GM12872 (cell line): ENCODE data around the gene ATG14.

Experiments used
- TF ChIP-seq, protein P1 (sequence below): IDR thresholded peaks from 3 replicates; pipeline ENCODE4 v1.5.1; 2011; ENCODE audit warnings: low read depth, mild to moderate bottlenecking, low read length, moderate library complexity; ENCODE audit not compliant: insufficient read depth

The ATG14 gene

DNA sequence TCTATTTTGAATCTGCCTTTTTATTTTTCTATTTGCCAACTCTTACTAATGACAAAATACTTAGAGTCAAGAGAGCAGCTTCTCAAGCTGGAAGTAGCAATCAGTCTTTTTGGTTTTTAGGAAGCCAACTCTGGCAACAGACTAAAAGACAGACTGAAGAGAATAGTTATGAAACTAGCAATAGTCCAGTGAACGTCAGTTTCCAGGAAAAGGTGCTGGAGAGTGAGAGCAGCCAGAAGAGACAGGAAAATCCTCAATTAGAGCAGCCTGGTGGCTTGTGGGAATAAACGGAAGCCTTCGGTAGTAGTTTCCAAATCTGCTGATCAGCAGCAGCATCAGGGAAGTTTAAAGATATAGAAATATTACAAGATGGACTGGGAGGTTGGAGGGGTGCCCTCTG, 27.1 kb downstream of the ATG14 start:
- TF ChIP-seq, protein P1, sequence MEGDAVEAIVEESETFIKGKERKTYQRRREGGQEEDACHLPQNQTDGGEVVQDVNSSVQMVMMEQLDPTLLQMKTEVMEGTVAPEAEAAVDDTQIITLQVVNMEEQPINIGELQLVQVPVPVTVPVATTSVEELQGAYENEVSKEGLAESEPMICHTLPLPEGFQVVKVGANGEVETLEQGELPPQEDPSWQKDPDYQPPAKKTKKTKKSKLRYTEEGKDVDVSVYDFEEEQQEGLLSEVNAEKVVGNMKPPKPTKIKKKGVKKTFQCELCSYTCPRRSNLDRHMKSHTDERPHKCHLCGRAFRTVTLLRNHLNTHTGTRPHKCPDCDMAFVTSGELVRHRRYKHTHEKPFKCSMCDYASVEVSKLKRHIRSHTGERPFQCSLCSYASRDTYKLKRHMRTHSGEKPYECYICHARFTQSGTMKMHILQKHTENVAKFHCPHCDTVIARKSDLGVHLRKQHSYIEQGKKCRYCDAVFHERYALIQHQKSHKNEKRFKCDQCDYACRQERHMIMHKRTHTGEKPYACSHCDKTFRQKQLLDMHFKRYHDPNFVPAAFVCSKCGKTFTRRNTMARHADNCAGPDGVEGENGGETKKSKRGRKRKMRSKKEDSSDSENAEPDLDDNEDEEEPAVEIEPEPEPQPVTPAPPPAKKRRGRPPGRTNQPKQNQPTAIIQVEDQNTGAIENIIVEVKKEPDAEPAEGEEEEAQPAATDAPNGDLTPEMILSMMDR = no peak

DNA sequence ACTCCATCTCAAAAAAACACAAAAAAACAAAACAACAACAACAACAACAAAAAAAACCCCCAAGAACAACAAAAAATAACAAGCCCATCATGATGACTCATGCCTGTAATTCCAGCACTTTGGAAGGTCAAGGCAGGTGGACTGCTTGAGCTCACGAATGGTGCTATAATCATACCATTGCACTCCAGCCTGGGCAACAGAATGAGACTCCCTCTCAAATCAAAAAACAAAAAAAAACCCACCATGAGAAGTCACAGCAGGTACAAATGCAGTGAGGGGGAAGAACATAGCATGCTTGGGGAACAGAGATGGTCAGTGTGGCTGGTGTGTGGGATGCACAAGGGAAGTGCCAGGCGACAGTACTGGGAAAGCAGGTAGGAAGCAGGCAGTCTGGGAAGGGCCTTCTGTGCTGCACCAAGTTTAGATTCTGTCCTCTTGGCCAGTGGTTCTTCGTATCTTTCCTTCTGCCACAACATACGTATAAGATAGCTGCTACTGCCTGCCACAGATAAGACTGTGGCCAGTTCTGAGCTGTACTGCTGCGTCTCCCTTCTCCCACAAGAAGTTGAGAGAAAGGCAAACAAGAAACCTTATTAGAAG, 28.0 kb downstream of the ATG14 start:
- TF ChIP-seq, protein P1 = no peak

DNA sequence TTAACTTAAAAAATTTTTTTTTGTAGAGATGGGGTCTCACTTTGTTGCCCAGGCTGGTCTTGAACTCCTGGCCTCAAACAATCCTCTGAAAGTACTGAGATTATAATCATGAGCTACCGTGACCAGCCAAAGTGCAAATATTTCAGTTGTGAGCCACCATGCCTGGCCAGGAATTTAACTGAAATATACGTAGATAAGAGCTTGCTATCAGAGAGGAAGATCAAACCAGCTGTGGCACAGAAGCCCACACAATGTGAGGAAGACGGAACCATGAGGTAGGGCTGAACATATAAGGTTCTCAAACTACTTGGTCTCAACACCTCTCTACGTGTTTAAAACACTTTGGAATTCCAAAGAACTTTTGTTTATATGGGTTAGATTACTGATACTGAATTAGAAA, 29.1 kb downstream of the ATG14 start:
- TF ChIP-seq, protein P1 = no peak

DNA sequence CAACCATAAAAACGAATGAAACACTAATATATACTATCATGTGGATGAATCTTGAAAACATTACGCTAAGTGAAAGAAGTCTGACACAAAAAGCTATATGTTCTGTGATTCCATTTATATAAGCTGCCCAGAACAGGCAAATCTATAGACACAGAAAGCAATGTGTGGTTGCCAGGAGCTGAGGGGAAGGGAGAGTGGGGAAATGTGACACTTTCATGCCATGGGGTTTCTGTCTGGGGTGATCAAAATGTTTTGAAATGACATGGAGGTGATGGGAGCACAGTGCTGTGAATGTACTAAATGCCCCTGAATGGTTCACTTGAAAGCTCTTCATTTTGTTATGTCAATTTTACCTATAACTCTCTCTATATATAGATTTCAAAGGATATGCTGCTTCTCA, 30.1 kb downstream of the ATG14 start:
- TF ChIP-seq, protein P1 = no peak

DNA sequence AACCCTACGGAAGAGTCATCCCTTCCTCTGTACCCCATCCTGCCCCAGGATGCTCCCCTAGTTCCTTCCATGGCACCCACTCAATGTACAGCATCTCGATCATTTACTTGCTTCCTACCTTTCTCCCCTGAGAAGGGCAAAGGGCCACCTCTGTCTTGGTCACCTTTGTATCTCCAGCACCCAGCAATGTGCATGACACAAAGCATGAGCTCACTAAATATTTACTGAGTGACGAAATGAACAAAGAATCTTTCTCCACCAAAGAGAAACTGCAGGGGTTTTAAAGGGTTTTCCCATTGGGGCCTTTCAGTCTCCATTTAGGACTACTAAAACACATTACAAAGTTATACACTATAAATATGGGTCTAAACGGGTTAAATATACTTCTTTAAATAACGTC, 30.6 kb downstream of the ATG14 start:
- TF ChIP-seq, protein P1 = no peak

DNA sequence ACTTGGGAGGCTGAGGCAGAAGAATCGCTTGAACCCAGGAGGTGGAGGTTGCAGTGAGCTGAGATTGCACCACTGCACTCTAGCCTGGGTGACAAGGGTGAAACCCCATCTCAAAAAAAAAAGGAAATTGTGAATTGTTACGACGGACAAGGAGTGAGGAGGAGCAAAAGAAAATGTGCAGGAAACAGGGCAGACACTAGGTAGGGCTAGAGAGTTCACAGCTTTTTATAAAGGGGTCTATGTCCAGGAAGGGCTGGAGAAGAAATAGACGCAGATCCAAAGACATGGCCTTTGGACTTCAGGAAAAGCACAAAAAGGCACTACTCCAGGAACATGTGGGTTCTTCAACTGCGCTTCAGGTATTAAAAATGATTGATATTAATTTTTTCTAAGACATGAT, 34.4 kb downstream of the ATG14 start:
- TF ChIP-seq, protein P1 = no peak

DNA sequence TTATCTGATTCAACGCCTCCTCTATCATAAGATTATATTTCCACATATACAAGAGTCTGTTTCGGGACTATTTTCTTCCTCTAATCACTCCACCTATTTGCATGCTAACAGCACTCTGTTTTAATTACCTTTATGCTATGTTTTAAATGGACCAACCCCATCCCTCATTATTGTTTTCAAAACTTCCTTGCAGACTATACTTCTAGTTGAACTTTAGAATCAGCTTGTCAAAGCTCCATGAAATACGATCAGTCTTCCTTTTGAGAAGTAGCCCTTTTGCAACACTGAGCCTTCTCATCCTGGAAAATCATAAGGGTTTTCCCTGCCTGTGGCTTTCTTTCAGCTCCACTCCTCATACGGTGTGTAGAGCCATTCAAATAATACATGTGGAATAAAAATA, 36.9 kb downstream of the ATG14 start:
- TF ChIP-seq, protein P1 = no peak
